ENCODE data around the gene CAP2. TPM values are rescaled to one million over a fixed set of nuclear protein-coding genes. Genes with fewer than 3 reads are reported as not detected.

CAP2 gene
- total and polyA plus RNA-seq, 9 of the 15 experiments (the other 6 are each of a cell fraction or from before 2014, with no cell fraction given), result not detected

GRCh38 chr6:17485946-17486345, 92.6 kb downstream of the CAP2 start:
- ChIA-PET POLR2A (interaction anchor here (0.7 kb wide), 1 partner anchor 30 kb away, joined by 3 read pairs; no protein-coding TSS in a partner anchor), CTCF (ENCODE audit: low intra/inter-chr PET ratio) (no interaction called here)
- Histone ChIP-seq H3K36me3 (ENCODE audit: control insufficient read depth, insufficient read depth, low read length) (no peaks in the 10 kb centered on the region), H3K79me2 (ENCODE audit: control insufficient read depth, insufficient read depth, low read length) (no peaks in the 10 kb centered on the region), H3K9ac (ENCODE audit: insufficient read depth in 1 of 2, low read depth in 2 of 2, low read length in 2 of 2) (no peak overlapping the region), H3K9me1 (ENCODE audit: control insufficient read depth, insufficient read depth, low read length) (no peaks in the 10 kb centered on the region), H3K4me2 (ENCODE audit: insufficient read depth, low read length) (no peak overlapping the region), H3K27me3 (ENCODE audit: control insufficient read depth in 2 of 2, insufficient read depth in 2 of 2, low read length in 2 of 2) (peaks cover 25 to 43% of the 10 kb centered on the region in 2 experiments; a peak in 4 of 5 replicates), H2AFZ (ENCODE audit: low read depth, low read length) (no peak overlapping the region), H3K27ac (ENCODE audit: extremely low read depth, low read depth, low read length) (no peak overlapping the region), H3K4me3 (no peak overlapping the region), H3K4me1 (replicated peaks in 1 of 2; ENCODE audit: control insufficient read depth in 2 of 2, insufficient read depth in 2 of 2, low read length in 2 of 2) (no peaks in the 10 kb centered on the region), H3K9me3 (replicated peaks; ENCODE audit: control insufficient read depth, insufficient read depth, low read depth, low read length) (no peaks in the 10 kb centered on the region), H4K20me1 (replicated peaks; ENCODE audit: control insufficient read depth, insufficient read depth, low read length) (no peaks in the 10 kb centered on the region; the same call in 1 of the 2 replicates)
- 0% methylated on average over 2 of the region's 2 CpGs for WGBS (ENCODE audit: insufficient coverage, low coverage, missing lambda C conversion rate)
- DNase-seq (ENCODE audit: extremely low read depth in 1 of 4, low spot score in 3 of 4) (no peak), ATAC-seq (no peak), FAIRE-seq (no peak)
- in situ Hi-C loops (cut with MboI), result no loop called here
- TF ChIP-seq CREM (IDR thresholded peaks at IDR 0.05; ENCODE audit: low read depth) (no peak), ZNF121 (CRISPR knock-in tag; conservative IDR thresholded peaks at IDR 0.05) (peak; percentile 40; the same call in 1 of the 2 replicates), CC2D1A (IDR thresholded peaks at IDR 0.05) (no peak), MITF (IDR thresholded peaks at IDR 0.05) (no peak), PCBP2 (IDR thresholded peaks at IDR 0.05; ENCODE audit: low read depth, low read length, poor library complexity, severe bottlenecking) (no peak), POLR2B (IDR thresholded peaks at IDR 0.05; ENCODE audit: low read depth, partially characterized antibody) (no peak), HMG20B (CRISPR knock-in tag; IDR thresholded peaks at IDR 0.05) (no peak), DMBX1 (CRISPR knock-in tag; IDR thresholded peaks at IDR 0.05; ENCODE audit: borderline replicate concordance) (no peak), RBM25 (IDR thresholded peaks at IDR 0.05; ENCODE audit: low read depth, low read length, severe bottlenecking) (peak; percentile 21), SRSF7 (optimal IDR thresholded peaks at IDR 0.05; ENCODE audit: low read depth, low read length) (no peak), KAT7 (CRISPR knock-in tag; IDR thresholded peaks at IDR 0.05; ENCODE audit: borderline replicate concordance) (no peak)
- intact Hi-C loops (cut with micrococcal nuclease), result no loop called here
- no TSS peak for BruUV-seq (replicated peaks)
